PFSK-1 (cell line): ENCODE data around the gene CAPN10.

Experiments used
- POLR2AphosphoS5 ChIP-seq: IDR thresholded peaks from 2 replicates; pipeline ENCODE4 v1.6.1; 2012; ENCODE audit warnings: low read depth, mild to moderate bottlenecking, control low read depth, low read length, moderate library complexity
- SIN3A ChIP-seq: IDR thresholded peaks from 2 replicates; pipeline ENCODE4 v1.6.1; 2012; ENCODE audit warnings: mild to moderate bottlenecking, low read length, moderate library complexity, borderline replicate concordance; ENCODE audit not compliant: insufficient read depth

- TF ChIP-seq SIN3A (no peak), POLR2AphosphoS5 (no peak)
Observed at GRCh38 chr2:240556553-240557100, 29.9 kb upstream of the CAPN10 start.
